ENCODE measurements around the gene CTR9.

- TF ChIP-seq CTCF (IDR thresholded peaks at IDR 0.05): no peak
- TF ChIP-seq POLR2A (IDR thresholded peaks at IDR 0.05): no peak
Measured at GRCh38 chr11:10813945-10814344, 62.9 kb downstream of the CTR9 start.
